HG03196 (cell line): ENCODE measurements around the gene ARHGEF7.

ENCODE experiments used
- ATAC-seq: cut with Tn5 transposase; IDR thresholded peaks from one replicate; pipeline ENCODE4 v1.9.1; 2021; ENCODE audit not compliant: unreplicated experiment

The ARHGEF7 gene

GRCh38 chr13:111216166-111216960 is 101.3 kb downstream of the ARHGEF7 start:
- ATAC-seq, result no peak

GRCh38 chr13:111217641-111218040 is 102.5 kb downstream of the ARHGEF7 start:
- no peak for ATAC-seq

- ATAC-seq, result no peak
These were observed 104.2 kb downstream of the ARHGEF7 start for GRCh38 chr13:111219280-111219679.

- ATAC-seq, result no peak
These were observed 104.8 kb downstream of the ARHGEF7 start for GRCh38 chr13:111219950-111220349.

GRCh38 chr13:111225166-111225565 is 110.1 kb downstream of the ARHGEF7 start:
- no peak for ATAC-seq

GRCh38 chr13:111225810-111226546 is 110.9 kb downstream of the ARHGEF7 start:
- ATAC-seq, result no peak

GRCh38 chr13:111227405-111227804 is 112.3 kb downstream of the ARHGEF7 start:
- ATAC-seq, result no peak

GRCh38 chr13:111228262-111229144 is 113.4 kb downstream of the ARHGEF7 start:
- no peak for ATAC-seq

- ATAC-seq, result no peak
These were observed 115.3 kb downstream of the ARHGEF7 start for GRCh38 chr13:111230385-111230930.

- ATAC-seq, result no peak
These were observed 117.1 kb downstream of the ARHGEF7 start for GRCh38 chr13:111232191-111232590.

- no peak for ATAC-seq
These were observed 118.0 kb downstream of the ARHGEF7 start for GRCh38 chr13:111233080-111233479.

- no peak for ATAC-seq
These were observed 124.9 kb downstream of the ARHGEF7 start for GRCh38 chr13:111239764-111240670.

- no peak for ATAC-seq
These were observed 126.1 kb downstream of the ARHGEF7 start for GRCh38 chr13:111241006-111241755.

- ATAC-seq, result no peak
These were observed 126.8 kb downstream of the ARHGEF7 start for GRCh38 chr13:111241862-111242261.

GRCh38 chr13:111242585-111242984 is 127.5 kb downstream of the ARHGEF7 start:
- ATAC-seq, result no peak

GRCh38 chr13:111243981-111244380 is 128.9 kb downstream of the ARHGEF7 start:
- ATAC-seq, result no peak

- no peak for ATAC-seq
These were observed 130.7 kb downstream of the ARHGEF7 start for GRCh38 chr13:111245576-111246384.

- ATAC-seq, result no peak
These were observed 132.4 kb downstream of the ARHGEF7 start for GRCh38 chr13:111247552-111247951.
